Neuronal stem cell (in vitro differentiated cells): ENCODE data around the gene EPAS1.
A peak's percentile ranks its signal among the peaks of the same experiment; 100 is the strongest.

Experiments
- DNase-seq: peaks from one replicate; pipeline ENCODE4 v3.0.0-alpha.2; 2013; ENCODE audit warnings: low spot score
- H2AFZ ChIP-seq: one replicate; pipeline ENCODE4 v1.6.1; 2013; ENCODE audit warnings: mild to moderate bottlenecking, low read length, inconsistent platforms
- H2AK5ac ChIP-seq: 2 replicates; pipeline ENCODE4 v1.6.1; 2013; ENCODE audit warnings: low read depth, mild to moderate bottlenecking, inconsistent platforms, low read length, moderate library complexity, mixed read lengths
- H2BK120ac ChIP-seq: 2 replicates; pipeline ENCODE4 v1.6.1; 2013; ENCODE audit warnings: low read depth, mild to moderate bottlenecking, inconsistent platforms, low read length, moderate library complexity, mixed read lengths
- H2BK12ac ChIP-seq: one replicate; pipeline ENCODE4 v1.6.1; 2013; ENCODE audit warnings: low read length, inconsistent platforms
- H2BK15ac ChIP-seq: 2 replicates; pipeline ENCODE4 v1.6.1; 2013; ENCODE audit warnings: mild to moderate bottlenecking, low read length, inconsistent platforms, mixed read lengths
- H2BK5ac ChIP-seq: one replicate; pipeline ENCODE4 v1.6.1; 2013; ENCODE audit warnings: inconsistent platforms, mild to moderate bottlenecking, low read length, moderate library complexity
- H3K14ac ChIP-seq: one replicate; pipeline ENCODE4 v1.6.1; 2013; ENCODE audit warnings: low read length, inconsistent platforms
- H3K18ac ChIP-seq: 2 replicates; pipeline ENCODE4 v1.6.1; 2013; ENCODE audit warnings: low read length, inconsistent platforms
- H3K23ac ChIP-seq: 2 replicates; pipeline ENCODE4 v1.6.1; 2013; ENCODE audit warnings: low read depth, mild to moderate bottlenecking, mixed read lengths, low read length, inconsistent platforms; ENCODE audit not compliant: poor library complexity
- H3K27ac ChIP-seq: replicated peaks from 3 replicates; pipeline ENCODE4 v1.5.1; 2013; ENCODE audit warnings: low read length, inconsistent platforms
- H3K27me3 ChIP-seq, 3 experiments: 2 replicates each; pipeline ENCODE4 v1.6.1; 2013; ENCODE audit warnings: low read length in 3 of 3, mild to moderate bottlenecking in 2 of 3, inconsistent platforms in 1 of 3, low read depth in 1 of 3, mixed read lengths in 1 of 3, moderate library complexity in 1 of 3; ENCODE audit not compliant: control insufficient read depth in 3 of 3, insufficient read depth in 3 of 3
- H3K36me3 ChIP-seq, 2 donors: replicated peaks in 1 of 2; 2 replicates each; pipeline ENCODE4 v1.6.1; 2013; ENCODE audit warnings: low read length in 2 of 2; ENCODE audit not compliant: control insufficient read depth in 2 of 2, insufficient read depth in 2 of 2
- H3K4ac ChIP-seq: 2 replicates; pipeline ENCODE4 v1.6.1; 2013; ENCODE audit warnings: inconsistent platforms, mild to moderate bottlenecking, low read length, moderate library complexity
- H3K4me1 ChIP-seq, 2 donors: 1 replicate in 1 of 2; 2 replicates in 1 of 2; pipeline ENCODE4 v1.6.1; 2013; ENCODE audit warnings: low read length in 2 of 2, low read depth in 1 of 2; ENCODE audit not compliant: control insufficient read depth in 2 of 2, insufficient read depth in 1 of 2
- H3K4me2 ChIP-seq: one replicate; pipeline ENCODE4 v1.6.1; 2013; ENCODE audit warnings: mild to moderate bottlenecking, low read length, inconsistent platforms; ENCODE audit not compliant: insufficient read depth, poor library complexity, severe bottlenecking
- H3K4me3 ChIP-seq, 2 donors: 2 replicates each; pipeline ENCODE4 v1.5.1; 2013; ENCODE audit warnings: low read length in 2 of 2, mild to moderate bottlenecking in 2 of 2, inconsistent platforms in 1 of 2, moderate library complexity in 1 of 2
- H3K79me1 ChIP-seq: one replicate; pipeline ENCODE4 v1.6.1; 2013; ENCODE audit warnings: low read depth, mild to moderate bottlenecking, inconsistent platforms, low read length, moderate library complexity
- H3K9ac ChIP-seq: one replicate; pipeline ENCODE4 v1.6.1; 2013; ENCODE audit warnings: mild to moderate bottlenecking, low read depth, low read length, inconsistent platforms; ENCODE audit not compliant: poor library complexity
- H3K9me3 ChIP-seq, 2 donors: replicated peaks in 1 of 2; 2 replicates each; pipeline versions ENCODE3 to v1.6.1; 2013; ENCODE audit warnings: low read length in 2 of 2, mild to moderate bottlenecking in 2 of 2, inconsistent platforms in 1 of 2, low read depth in 1 of 2, mixed read lengths in 1 of 2, moderate library complexity in 1 of 2; ENCODE audit not compliant: control insufficient read depth in 2 of 2, insufficient read depth in 1 of 2
- H4K8ac ChIP-seq: one replicate; pipeline ENCODE4 v1.6.1; 2013; ENCODE audit warnings: low read depth, mild to moderate bottlenecking, inconsistent platforms, low read length, moderate library complexity
- H4K91ac ChIP-seq: one replicate; pipeline ENCODE4 v1.6.1; 2013; ENCODE audit warnings: low read length, low read depth, mild to moderate bottlenecking, inconsistent platforms; ENCODE audit not compliant: poor library complexity
- WGBS, 2 donors: extraction: QIAGEN DNeasy Blood & Tissue Kit; methylation state at CpG; one replicate each; pipeline ENCODE4 v1.1.7; 2013; ENCODE audit warnings: missing lambda C conversion rate in 2 of 2, mixed read lengths in 1 of 2; ENCODE audit not compliant: insufficient read length in 2 of 2, insufficient replicate concordance in 1 of 2; ENCODE audit errors: extremely low coverage in 2 of 2; 5-methylcytosine and 5-hydroxymethylcytosine counted together

EPAS1 gene

DNA sequence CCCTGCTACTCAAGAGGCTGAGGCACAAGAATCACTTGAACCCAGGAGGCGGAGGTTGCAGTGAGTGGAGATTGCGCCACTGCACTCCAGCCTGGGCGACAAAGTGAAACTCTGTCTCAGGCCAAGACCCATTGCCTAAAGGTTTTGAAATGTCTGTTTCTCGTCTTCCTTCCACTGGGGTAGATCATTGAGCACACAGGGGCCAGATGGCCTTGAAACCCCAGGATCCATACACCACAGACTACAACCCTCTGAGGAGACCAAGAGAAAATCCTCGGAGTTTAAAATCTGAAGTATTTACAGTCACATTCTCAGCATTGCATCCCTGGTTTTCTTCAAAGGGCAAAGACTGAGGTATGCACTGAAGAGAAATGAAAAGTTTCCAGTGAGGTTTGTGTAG, 7.1 kb upstream of the EPAS1 start:
- Histone ChIP-seq H3K4ac (no peak overlapping the region), H2BK5ac (no peak overlapping the region)

DNA sequence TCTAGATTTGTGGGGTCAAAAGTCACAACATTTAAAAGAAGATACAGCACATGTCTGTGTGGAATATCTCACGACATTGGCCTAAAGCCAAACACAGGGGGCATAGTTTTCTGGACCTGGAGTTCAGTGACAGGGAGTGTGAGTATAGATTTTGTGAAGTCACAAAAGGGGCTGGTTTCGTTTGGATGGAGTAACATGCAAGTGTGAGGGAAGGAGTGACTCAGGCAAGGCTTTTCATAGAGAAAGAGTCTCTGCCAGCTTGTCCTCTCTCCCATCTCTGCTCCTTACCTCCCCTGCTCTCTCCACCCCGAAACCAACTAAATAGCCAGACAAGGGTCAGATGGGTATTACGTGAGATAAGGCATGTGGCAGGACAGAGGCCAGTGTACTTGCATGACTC, 3.7 kb upstream of the EPAS1 start:
- Histone ChIP-seq H3K14ac (no peak overlapping the region), H3K27me3 (peaks cover 13 to 64% (median 30%) of the 10 kb centered on the region in 3 experiments), H3K23ac (no peak overlapping the region), H2BK15ac (no peak overlapping the region), H3K9me3 (no peaks in the 10 kb centered on the region), H3K9ac (no peak overlapping the region), H4K8ac (no peak overlapping the region), H4K91ac (no peak overlapping the region), H3K18ac (no peak overlapping the region), H3K4me1 (peaks cover 4 to 8% of the 10 kb centered on the region in 2 donors), H3K4me3 (no peak overlapping the region), H2BK120ac (no peak overlapping the region), H2AFZ (no peak overlapping the region), H3K4me2 (no peak overlapping the region), H3K79me1 (no peaks in the 10 kb centered on the region), H3K4ac (no peak overlapping the region), H3K36me3 (no peaks in the 10 kb centered on the region), H2BK5ac (no peak overlapping the region), H2AK5ac (no peak overlapping the region), H3K27ac (no peak overlapping the region), H2BK12ac (no peak overlapping the region)
- DNase-seq: no peak
- WGBS, 2 donors: no CpG with 5 or more reads among the region's 4 CpGs

More for the DNA sequence above, 7.1 kb upstream of the EPAS1 start:
- no peak overlapping the region for H3K4me3 ChIP-seq
- no peak overlapping the region for H3K23ac ChIP-seq
- no peak overlapping the region for H3K14ac ChIP-seq
- no peak overlapping the region for H3K9ac ChIP-seq
- no CpG with 5 or more reads among the region's 5 CpGs for WGBS, 2 donors
- no peaks in the 10 kb centered on the region for H3K36me3 ChIP-seq
- H3K9me3 ChIP-seq: no peaks in the 10 kb centered on the region
- peaks cover 0 to 2% of the 10 kb centered on the region in 2 donors for H3K4me1 ChIP-seq
- no peak overlapping the region for H3K4me2 ChIP-seq
- no peak overlapping the region for H2BK120ac ChIP-seq
- H4K8ac ChIP-seq: no peak overlapping the region
- H3K79me1 ChIP-seq: no peaks in the 10 kb centered on the region
- H3K27ac ChIP-seq: no peak overlapping the region
- no peak overlapping the region for H2BK15ac ChIP-seq
- H3K27me3 ChIP-seq: peaks cover 0 to 52% (median 1%) of the 10 kb centered on the region in 3 experiments
- H2AK5ac ChIP-seq: no peak overlapping the region
- no peak overlapping the region for H4K91ac ChIP-seq
- no peak overlapping the region for H2BK12ac ChIP-seq
- H3K18ac ChIP-seq: no peak overlapping the region
- H2AFZ ChIP-seq: no peak overlapping the region
- DNase-seq: no peak

DNA sequence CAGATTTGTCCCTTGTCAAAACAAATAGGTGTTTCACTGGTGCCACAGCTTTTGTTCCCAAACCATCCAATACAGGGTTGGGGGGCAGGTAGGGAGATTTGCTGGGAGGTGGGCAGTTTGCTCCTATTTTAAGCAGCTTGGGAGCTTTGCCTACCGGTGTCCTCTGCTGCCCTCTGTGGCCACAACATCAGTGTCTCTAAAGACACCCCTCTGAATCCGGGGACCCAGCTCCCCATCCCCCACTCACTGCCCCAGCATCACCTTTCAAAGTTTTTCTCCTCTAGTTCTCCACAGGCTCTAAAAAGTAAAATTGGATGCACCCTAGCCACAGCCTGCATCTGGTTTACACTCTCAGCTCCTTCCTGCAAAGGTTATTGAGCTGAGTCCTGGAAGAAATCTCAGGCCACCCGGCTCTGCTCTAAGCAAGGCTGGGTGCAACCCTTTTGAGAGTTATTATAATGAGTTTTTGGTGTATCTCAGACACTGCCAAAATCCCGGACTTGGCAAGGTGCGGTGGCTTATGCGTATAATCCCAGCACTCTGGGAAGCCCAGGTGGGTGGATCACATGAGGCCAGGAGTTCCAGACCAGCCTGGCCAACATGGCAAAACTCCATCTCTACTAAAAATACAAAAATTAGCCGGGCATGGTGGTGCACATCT, 2.9 kb upstream of the EPAS1 start:
- Histone ChIP-seq H3K4me3 (no peak overlapping the region), H3K4me2 (no peak overlapping the region), H2BK15ac (no peak overlapping the region), H3K79me1 (no peaks in the 10 kb centered on the region), H3K4me1 (peaks cover 6 to 10% of the 10 kb centered on the region in 2 donors), H3K9ac (no peak overlapping the region), H2AK5ac (no peak overlapping the region), H3K23ac (no peak overlapping the region), H3K4ac (no peak overlapping the region), H2AFZ (no peak overlapping the region), H4K91ac (no peak overlapping the region), H3K9me3 (no peaks in the 10 kb centered on the region), H2BK120ac (no peak overlapping the region), H3K27ac (no peak overlapping the region), H3K36me3 (no peaks in the 10 kb centered on the region), H2BK5ac (no peak overlapping the region), H2BK12ac (no peak overlapping the region), H4K8ac (no peak overlapping the region), H3K27me3 (peaks cover 21 to 64% (median 38%) of the 10 kb centered on the region in 3 experiments), H3K18ac (no peak overlapping the region), H3K14ac (no peak overlapping the region)
- no peak for DNase-seq
- no CpG with 5 or more reads among the region's 7 CpGs for WGBS, 2 donors

DNA sequence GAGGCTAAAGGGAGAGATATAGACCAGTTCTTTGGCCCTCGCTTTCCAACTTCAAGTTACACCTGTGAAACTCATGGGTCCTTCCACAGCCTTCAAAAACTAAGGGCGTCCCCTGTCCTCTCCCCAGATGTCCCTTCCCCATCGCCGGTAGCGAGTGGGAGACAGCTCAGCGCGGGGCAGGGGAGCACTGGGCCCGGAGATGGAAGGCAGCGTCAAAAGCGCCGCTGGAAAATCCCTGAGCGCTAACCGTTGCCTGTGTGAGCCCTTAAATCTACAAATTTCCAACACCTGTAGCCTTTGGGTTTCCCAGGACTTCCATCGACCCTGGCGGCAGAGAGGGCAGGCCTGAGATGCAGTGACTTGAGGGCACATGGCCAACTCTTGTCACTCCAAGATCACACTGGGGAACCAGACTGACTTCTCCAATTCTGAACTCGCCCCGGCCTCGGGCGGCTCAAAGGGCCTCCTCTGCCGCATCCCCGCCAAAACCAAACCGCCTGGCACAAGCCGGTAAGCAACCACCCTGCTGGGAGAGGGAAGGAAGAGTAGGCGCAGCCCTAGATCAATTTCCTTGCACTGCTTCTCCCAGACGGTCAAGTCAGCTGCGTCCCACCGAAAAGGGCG, 879 bp upstream of the EPAS1 start:
- Histone ChIP-seq H4K91ac (no peak overlapping the region), H2BK120ac (no peak overlapping the region), H3K36me3 (no peaks in the 10 kb centered on the region), H3K4me3 (peak overlapping the region; percentile 50 to 77), H3K4me2 (peak overlapping the region; percentile 99), H3K9ac (peak overlapping the region; percentile 44), H3K4me1 (peaks cover 8 to 13% of the 10 kb centered on the region in 2 donors), H3K27ac (no peak overlapping the region), H3K4ac (no peak overlapping the region), H2AFZ (peak overlapping the region; percentile 93), H3K27me3 (peaks cover 21 to 79% (median 55%) of the 10 kb centered on the region in 3 experiments), H3K23ac (no peak overlapping the region), H2BK12ac (no peak overlapping the region), H3K18ac (peak overlapping the region; percentile 6), H2BK5ac (no peak overlapping the region), H4K8ac (no peak overlapping the region), H3K14ac (no peak overlapping the region), H3K79me1 (no peaks in the 10 kb centered on the region), H3K9me3 (no peaks in the 10 kb centered on the region), H2BK15ac (no peak overlapping the region), H2AK5ac (no peak overlapping the region)
- DNase-seq: no peak
- no CpG with 5 or more reads among the region's 28 CpGs for WGBS, 2 donors
